GM12878 (cell line): ENCODE data around the gene MGRN1. TPM values are rescaled to one million over a fixed set of nuclear protein-coding genes. Genes with fewer than 3 reads are reported as not detected.

ENCODE experiments used
- BMI1 ChIP-seq: fragments of 450-650 bp; IDR thresholded peaks from 2 replicates; pipeline ENCODE4 v1.6.1; 2016; ENCODE audit warnings: mild to moderate bottlenecking, moderate library complexity, borderline replicate concordance
- EED ChIP-seq: sonication (generic); IDR thresholded peaks from 2 replicates; pipeline ENCODE4 v1.6.1; 2016; ENCODE audit warnings: antibody characterized with exemption, low read depth
- EGR1 ChIP-seq, 2 experiments: IDR thresholded peaks; 1 replicate in 1 of 2; 2 replicates in 1 of 2; pipeline ENCODE4 v1.6.1; 2011 to 2012; ENCODE audit warnings: low read depth in 2 of 2, low read length in 2 of 2, borderline replicate concordance in 1 of 2, mild to moderate bottlenecking in 1 of 2, moderate library complexity in 1 of 2
- ESRRA ChIP-seq: IDR thresholded peaks from 2 replicates; pipeline ENCODE4 v1.6.1; 2012; ENCODE audit warnings: mild to moderate bottlenecking, low read length, improper control_type of control experiment
- EZH2 ChIP-seq: IDR thresholded peaks from 2 replicates; pipeline ENCODE4 v1.6.1; 2012; ENCODE audit warnings: low read depth, mild to moderate bottlenecking, control low read depth, inconsistent platforms, low read length, borderline replicate concordance; ENCODE audit not compliant: control insufficient read depth
- GABPA ChIP-seq: IDR thresholded peaks from 2 replicates; pipeline ENCODE4 v1.6.1; 2014; ENCODE audit warnings: antibody characterized with exemption, low read depth, mild to moderate bottlenecking, inconsistent platforms
- HDGF ChIP-seq: fragments of 450-650 bp; IDR thresholded peaks from 2 replicates; pipeline ENCODE4 v1.6.1; 2016; ENCODE audit warnings: antibody characterized with exemption
- IRF4 ChIP-seq: IDR thresholded peaks from 2 replicates; pipeline ENCODE4 v1.6.1; 2011; ENCODE audit warnings: low read depth, low read length
- KAT2A ChIP-seq: conservative IDR thresholded peaks from 2 replicates; pipeline ENCODE4 v1.6.1; 2011; ENCODE audit warnings: low read depth, low read length; ENCODE audit not compliant: control insufficient read depth
- KLF5 ChIP-seq: fragments of 450-650 bp; IDR thresholded peaks from 2 replicates; pipeline ENCODE4 v1.6.1; 2014; ENCODE audit warnings: mild to moderate bottlenecking; ENCODE audit not compliant: partially characterized antibody
- LARP7 ChIP-seq: fragments of 450-650 bp; IDR thresholded peaks from 2 replicates; pipeline ENCODE4 v1.6.1; 2017; ENCODE audit warnings: mild to moderate bottlenecking
- MYC ChIP-seq: IDR thresholded peaks from 2 replicates; pipeline ENCODE4 v1.6.1; 2011; ENCODE audit warnings: mild to moderate bottlenecking, low read length, moderate library complexity, inconsistent platforms; ENCODE audit not compliant: insufficient read depth, insufficient replicate concordance, insufficient read length, severe bottlenecking
- PML ChIP-seq: IDR thresholded peaks from 2 replicates; pipeline ENCODE4 v1.6.1; 2012; ENCODE audit warnings: low read length, inconsistent platforms
- RAD21 ChIP-seq: IDR thresholded peaks from 2 replicates; pipeline ENCODE4 v1.6.1; 2011; ENCODE audit warnings: mild to moderate bottlenecking, low read depth, low read length, moderate library complexity; ENCODE audit not compliant: insufficient read depth
- RAD51 ChIP-seq: fragments of 450-650 bp; IDR thresholded peaks from 2 replicates; pipeline ENCODE4 v1.6.1; 2016; ENCODE audit warnings: moderate library complexity, mild to moderate bottlenecking, inconsistent platforms
- RCOR1 ChIP-seq: conservative IDR thresholded peaks from 2 replicates; pipeline ENCODE4 v1.6.1; 2012; ENCODE audit warnings: low read depth, low read length, improper control_type of control experiment
- SMAD1 ChIP-seq: fragments of 450-650 bp; IDR thresholded peaks from 2 replicates; pipeline ENCODE4 v1.6.1; 2018; ENCODE audit warnings: mild to moderate bottlenecking, low read depth; ENCODE audit not compliant: partially characterized antibody
- SUPT20H ChIP-seq: IDR thresholded peaks from 2 replicates; pipeline ENCODE4 v1.6.1; 2011; ENCODE audit warnings: low read depth, mild to moderate bottlenecking, low read length, moderate library complexity, borderline replicate concordance; ENCODE audit not compliant: control insufficient read depth
- TCF12 ChIP-seq: IDR thresholded peaks from 2 replicates; pipeline ENCODE4 v1.6.1; 2011; ENCODE audit warnings: low read depth, mild to moderate bottlenecking, low read length
- WRNIP1 ChIP-seq: IDR thresholded peaks from 2 replicates; pipeline ENCODE4 v1.6.1; 2011; ENCODE audit warnings: low read depth, low read length, improper control_type of control experiment, borderline replicate concordance
- YBX1 ChIP-seq: fragments of 450-650 bp; IDR thresholded peaks from 2 replicates; pipeline ENCODE4 v1.6.1; 2016; ENCODE audit warnings: antibody characterized with exemption
- ZNF622 ChIP-seq: fragments of 450-650 bp; IDR thresholded peaks from 2 replicates; pipeline ENCODE4 v1.6.1; 2017; ENCODE audit warnings: mild to moderate bottlenecking, inconsistent platforms
- polyA plus RNA-seq, 11 experiments: library from polyadenylated mRNA; depleted of rRNA in 4 of 11; unstranded in 6 of 11; stranded (reverse) in 5 of 11; fragments of >200 nt; fragmentation: Nextera tagmentation in 4 of 11; fragmentation: Illumina TruSeq in 1 of 11; extraction: Ambion mirVana in 4 of 11; extraction: Trizol in 1 of 11; gene quantifications; 1 replicate in 1 of 11; 2 replicates in 10 of 11; pipeline versions ENCODE4 v1.2.1 to v1.2.3, GENCODE V29; 2011 to 2016; ENCODE audit warnings: inconsistent platforms in 2 of 11, missing spikeins in 2 of 11, low read depth in 1 of 11
- total RNA-seq, 4 experiments: library from RNA; depleted of rRNA in 3 of 4; stranded (reverse); fragments of >200 nt in 3 of 4; fragmentation: Illumina TruSeq in 1 of 4; extraction: Trizol in 1 of 4; gene quantifications; 2 replicates each; pipeline versions ENCODE4 v1.2.1 to v1.2.3, GENCODE V29; 2013 to 2021
- TF ChIP-seq, protein P1 (sequence below): fragments of 450-650 bp; formaldehyde crosslinking; IDR thresholded peaks from 2 replicates; pipeline ENCODE4 v1.5.0; 2022; ENCODE audit warnings: mild to moderate bottlenecking, missing genetic modification characterization
- TF ChIP-seq, protein P2 (sequence below): fragments of 450-650 bp; IDR thresholded peaks from 2 replicates; pipeline ENCODE4 v1.6.1; 2017; ENCODE audit warnings: low read depth, mild to moderate bottlenecking, moderate library complexity
- TF ChIP-seq, protein P3 (sequence below): fragments of 450-650 bp; IDR thresholded peaks from 2 replicates; pipeline ENCODE4 v1.6.1; 2018; ENCODE audit warnings: borderline replicate concordance, mild to moderate bottlenecking; ENCODE audit not compliant: partially characterized antibody

Gene MGRN1
- total and polyA plus RNA-seq, 10 of the 15 experiments (the other 5 are each of a cell fraction or from before 2014, with no cell fraction given): 0.35 to 86.7 (median 14.6) TPM

DNA sequence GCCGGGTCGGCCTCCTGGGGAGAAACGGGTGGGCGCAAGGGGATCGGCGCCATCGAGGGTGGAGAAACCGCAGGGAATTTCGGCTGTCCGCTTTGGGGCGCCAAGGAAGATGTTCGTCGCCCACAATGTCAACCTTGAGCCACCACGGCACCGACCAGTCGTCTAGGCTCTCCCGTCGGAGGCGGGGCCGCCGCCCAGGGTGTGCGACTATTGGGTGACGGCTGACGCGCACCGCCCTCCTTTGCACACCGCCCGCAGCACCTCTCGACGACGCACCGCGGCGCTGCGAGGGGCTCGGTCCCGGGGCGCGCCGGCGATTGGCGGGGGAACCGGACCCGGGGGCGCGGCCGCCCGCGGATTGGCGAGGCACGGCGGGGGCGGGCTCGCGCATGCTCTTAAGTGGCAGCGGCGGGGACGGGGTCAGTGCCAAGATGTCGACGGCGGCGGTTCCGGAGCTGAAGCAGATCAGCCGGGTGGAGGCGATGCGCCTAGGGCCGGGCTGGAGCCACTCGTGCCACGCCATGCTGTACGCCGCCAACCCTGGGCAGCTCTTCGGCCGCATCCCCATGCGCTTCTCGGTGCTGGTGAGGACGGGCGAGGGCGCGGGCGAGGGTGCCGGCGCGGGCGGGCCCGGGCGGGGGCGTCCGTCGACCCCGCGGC, 68.8 kb downstream of the MGRN1 start, which contains the start of gene NUDT16L1 (continued):
- no peak for TF ChIP-seq EZH2
- no peak for TF ChIP-seq GABPA
- no peak for TF ChIP-seq ESRRA
- TF ChIP-seq MYC: peak; percentile 25
- peak in 1 of 2 experiments; percentile 77; a peak in 2 of 3 replicates for TF ChIP-seq EGR1 (IDR thresholded peaks at IDR 0.05; ENCODE audit: borderline replicate concordance in 1 of 2, low read depth in 2 of 2, low read length in 2 of 2)
- no peak for TF ChIP-seq BMI1
- TF ChIP-seq SMAD1: no peak
- no peak for TF ChIP-seq ZNF622
- no peak for TF ChIP-seq RAD21
- no peak for TF ChIP-seq YBX1
- no peak for TF ChIP-seq PML
- TF ChIP-seq, protein P1, sequence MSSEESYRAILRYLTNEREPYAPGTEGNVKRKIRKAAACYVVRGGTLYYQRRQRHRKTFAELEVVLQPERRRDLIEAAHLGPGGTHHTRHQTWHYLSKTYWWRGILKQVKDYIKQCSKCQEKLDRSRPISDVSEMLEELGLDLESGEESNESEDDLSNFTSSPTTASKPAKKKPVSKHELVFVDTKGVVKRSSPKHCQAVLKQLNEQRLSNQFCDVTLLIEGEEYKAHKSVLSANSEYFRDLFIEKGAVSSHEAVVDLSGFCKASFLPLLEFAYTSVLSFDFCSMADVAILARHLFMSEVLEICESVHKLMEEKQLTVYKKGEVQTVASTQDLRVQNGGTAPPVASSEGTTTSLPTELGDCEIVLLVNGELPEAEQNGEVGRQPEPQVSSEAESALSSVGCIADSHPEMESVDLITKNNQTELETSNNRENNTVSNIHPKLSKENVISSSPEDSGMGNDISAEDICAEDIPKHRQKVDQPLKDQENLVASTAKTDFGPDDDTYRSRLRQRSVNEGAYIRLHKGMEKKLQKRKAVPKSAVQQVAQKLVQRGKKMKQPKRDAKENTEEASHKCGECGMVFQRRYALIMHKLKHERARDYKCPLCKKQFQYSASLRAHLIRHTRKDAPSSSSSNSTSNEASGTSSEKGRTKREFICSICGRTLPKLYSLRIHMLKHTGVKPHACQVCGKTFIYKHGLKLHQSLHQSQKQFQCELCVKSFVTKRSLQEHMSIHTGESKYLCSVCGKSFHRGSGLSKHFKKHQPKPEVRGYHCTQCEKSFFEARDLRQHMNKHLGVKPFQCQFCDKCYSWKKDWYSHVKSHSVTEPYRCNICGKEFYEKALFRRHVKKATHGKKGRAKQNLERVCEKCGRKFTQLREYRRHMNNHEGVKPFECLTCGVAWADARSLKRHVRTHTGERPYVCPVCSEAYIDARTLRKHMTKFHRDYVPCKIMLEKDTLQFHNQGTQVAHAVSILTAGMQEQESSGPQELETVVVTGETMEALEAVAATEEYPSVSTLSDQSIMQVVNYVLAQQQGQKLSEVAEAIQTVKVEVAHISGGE (CRISPR knock-in tag): no peak
- TF ChIP-seq KLF5: no peak
- TF ChIP-seq, protein P2, sequence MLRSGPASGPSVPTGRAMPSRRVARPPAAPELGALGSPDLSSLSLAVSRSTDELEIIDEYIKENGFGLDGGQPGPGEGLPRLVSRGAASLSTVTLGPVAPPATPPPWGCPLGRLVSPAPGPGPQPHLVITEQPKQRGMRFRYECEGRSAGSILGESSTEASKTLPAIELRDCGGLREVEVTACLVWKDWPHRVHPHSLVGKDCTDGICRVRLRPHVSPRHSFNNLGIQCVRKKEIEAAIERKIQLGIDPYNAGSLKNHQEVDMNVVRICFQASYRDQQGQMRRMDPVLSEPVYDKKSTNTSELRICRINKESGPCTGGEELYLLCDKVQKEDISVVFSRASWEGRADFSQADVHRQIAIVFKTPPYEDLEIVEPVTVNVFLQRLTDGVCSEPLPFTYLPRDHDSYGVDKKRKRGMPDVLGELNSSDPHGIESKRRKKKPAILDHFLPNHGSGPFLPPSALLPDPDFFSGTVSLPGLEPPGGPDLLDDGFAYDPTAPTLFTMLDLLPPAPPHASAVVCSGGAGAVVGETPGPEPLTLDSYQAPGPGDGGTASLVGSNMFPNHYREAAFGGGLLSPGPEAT: no peak
- TF ChIP-seq IRF4: no peak
- TF ChIP-seq LARP7: peak; percentile 96; the same call in 1 of the 2 replicates
- TF ChIP-seq RAD51: no peak
- TF ChIP-seq KAT2A: no peak
- TF ChIP-seq EED: no peak
- no peak for TF ChIP-seq WRNIP1
- TF ChIP-seq RCOR1: no peak
- TF ChIP-seq TCF12: no peak
- TF ChIP-seq, protein P3, sequence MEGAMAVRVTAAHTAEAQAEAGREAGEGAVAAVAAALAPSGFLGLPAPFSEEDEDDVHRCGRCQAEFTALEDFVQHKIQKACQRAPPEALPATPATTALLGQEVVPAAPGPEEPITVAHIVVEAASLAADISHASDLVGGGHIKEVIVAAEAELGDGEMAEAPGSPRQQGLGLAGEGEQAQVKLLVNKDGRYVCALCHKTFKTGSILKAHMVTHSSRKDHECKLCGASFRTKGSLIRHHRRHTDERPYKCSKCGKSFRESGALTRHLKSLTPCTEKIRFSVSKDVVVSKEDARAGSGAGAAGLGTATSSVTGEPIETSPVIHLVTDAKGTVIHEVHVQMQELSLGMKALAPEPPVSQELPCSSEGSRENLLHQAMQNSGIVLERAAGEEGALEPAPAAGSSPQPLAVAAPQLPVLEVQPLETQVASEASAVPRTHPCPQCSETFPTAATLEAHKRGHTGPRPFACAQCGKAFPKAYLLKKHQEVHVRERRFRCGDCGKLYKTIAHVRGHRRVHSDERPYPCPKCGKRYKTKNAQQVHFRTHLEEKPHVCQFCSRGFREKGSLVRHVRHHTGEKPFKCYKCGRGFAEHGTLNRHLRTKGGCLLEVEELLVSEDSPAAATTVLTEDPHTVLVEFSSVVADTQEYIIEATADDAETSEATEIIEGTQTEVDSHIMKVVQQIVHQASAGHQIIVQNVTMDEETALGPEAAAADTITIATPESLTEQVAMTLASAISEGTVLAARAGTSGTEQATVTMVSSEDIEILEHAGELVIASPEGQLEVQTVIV: no peak
- TF ChIP-seq SUPT20H: no peak
- no peak for TF ChIP-seq HDGF
